K562 (cell line): Measurements from ENCODE around the gene MGST2. TPM values are rescaled to one million over a fixed set of nuclear protein-coding genes. Genes with fewer than 3 reads are reported as not detected.

Experiments
- ATAC-seq: fragments of 200-7000 bp; cut with Tn5 transposase; 3 replicates; pipeline ENCODE4 v1.9.1; 2020; ENCODE audit warnings: moderate library complexity
- BruUV-seq: library from RNA; stranded (reverse); fragments of 400-500 nt; replicated peaks from 2 replicates; lab custom pipeline; 2021; lab: Mats Ljungman, UMichigan
- CTCF ChIA-PET: fragments of 300-600 bp; formaldehyde crosslinking; extraction: SDS; loops from one replicate; lab custom pipeline; 2021; ENCODE audit warnings: low intra/inter-chr PET ratio; lab: Yijun Ruan, JAX
- POLR2A ChIA-PET: fragments of 300-600, 350-650 bp; sonication (Branson Sonifier 250); formaldehyde crosslinking; extraction: SDS; loops from one replicate; lab custom pipeline; 2021; ENCODE audit warnings: antibody characterized with exemption, inconsistent platforms; lab: Yijun Ruan, JAX
- DNase-seq, 4 experiments: peaks; one replicate each; pipeline versions ENCODE4 v3.0.0 to v3.0.0-alpha.2; 2011 to 2018; ENCODE audit warnings: low spot score in 3 of 4, mixed read lengths in 3 of 4; ENCODE audit errors: extremely low read depth in 1 of 4
- FAIRE-seq: peaks from 2 replicates; lab custom pipeline; 2011; peaks lifted over from hg19 to GRCh38; lab: Jason Lieb, UNC
- H2AFZ ChIP-seq: 2 replicates; pipeline ENCODE4 v1.6.0; 2011; ENCODE audit warnings: low read depth, low read length, control low read depth, inconsistent platforms
- H3K27ac ChIP-seq: fragments of 200-600 bp; 3 replicates; pipeline ENCODE4 v1.8.0; 2011; ENCODE audit warnings: low read depth, mild to moderate bottlenecking, control low read depth, inconsistent platforms, low read length, moderate library complexity, mixed read lengths; ENCODE audit errors: extremely low read depth
- H3K27me3 ChIP-seq, 2 experiments: fragments of 300-600 bp in 1 of 2; 2 replicates in 1 of 2; 3 replicates in 1 of 2; pipeline versions ENCODE4 v1.6.0 to v1.8.0; 2011; ENCODE audit warnings: inconsistent platforms in 2 of 2, low read length in 2 of 2, mild to moderate bottlenecking in 1 of 2, mixed read lengths in 1 of 2, moderate library complexity in 1 of 2; ENCODE audit not compliant: control insufficient read depth in 2 of 2, insufficient read depth in 2 of 2
- H3K36me3 ChIP-seq: fragments of 300-600 bp; 3 replicates; pipeline ENCODE4 v1.8.0; 2011; ENCODE audit warnings: mild to moderate bottlenecking, low read length, inconsistent platforms; ENCODE audit not compliant: control insufficient read depth, insufficient read depth
- H3K4me1 ChIP-seq, 2 experiments: fragments of 200-600 bp in 1 of 2; replicated peaks in 1 of 2; 2 replicates in 1 of 2; 3 replicates in 1 of 2; pipeline versions ENCODE4 v1.5.1 to v1.8.0; 2011; ENCODE audit warnings: inconsistent platforms in 2 of 2, low read length in 2 of 2, mild to moderate bottlenecking in 1 of 2, mixed read lengths in 1 of 2, moderate library complexity in 1 of 2; ENCODE audit not compliant: control insufficient read depth in 2 of 2, insufficient read depth in 2 of 2
- H3K4me2 ChIP-seq: 2 replicates; pipeline ENCODE4 v1.6.1; 2011; ENCODE audit warnings: low read length, control low read depth, inconsistent platforms, mixed read lengths; ENCODE audit not compliant: insufficient read depth
- H3K4me3 ChIP-seq: fragments of 200-600 bp; sonication (generic), shearing (Covaris generic); 2 replicates; pipeline ENCODE4 v1.5.1; 2016; ENCODE audit warnings: control low read depth, inconsistent platforms
- H3K79me2 ChIP-seq: fragments of 200-600 bp; 3 replicates; pipeline ENCODE4 v1.8.0; 2011; ENCODE audit warnings: low read length, inconsistent platforms; ENCODE audit not compliant: control insufficient read depth, insufficient read depth
- H3K9ac ChIP-seq, 2 experiments: 2 replicates each; pipeline versions ENCODE4 v1.6.0 to v1.6.1; 2011; ENCODE audit warnings: low read depth in 2 of 2, low read length in 2 of 2, control low read depth in 1 of 2, inconsistent platforms in 1 of 2, mild to moderate bottlenecking in 1 of 2, mixed read lengths in 1 of 2; ENCODE audit not compliant: insufficient read depth in 1 of 2
- H3K9me1 ChIP-seq: one replicate; pipeline ENCODE4 v1.6.0; 2011; ENCODE audit warnings: inconsistent platforms, mild to moderate bottlenecking, low read length, moderate library complexity; ENCODE audit not compliant: control insufficient read depth, insufficient read depth
- H3K9me3 ChIP-seq: replicated peaks from 2 replicates; pipeline ENCODE4 v1.5.1; 2011; ENCODE audit warnings: low read depth, low read length, inconsistent platforms; ENCODE audit not compliant: control insufficient read depth, insufficient read depth
- H4K20me1 ChIP-seq: replicated peaks from 2 replicates; pipeline ENCODE4 v1.6.1; 2011; ENCODE audit warnings: low read length, inconsistent platforms, mixed read lengths; ENCODE audit not compliant: control insufficient read depth, insufficient read depth
- HSF4 ChIP-seq: fragments of 250-450 bp; sonication (Bioruptor Pico); IDR thresholded peaks from 2 replicates; pipeline ENCODE4 v2.1.2; 2022; ENCODE audit warnings: mild to moderate bottlenecking, moderate library complexity, borderline replicate concordance
- PHTF2 ChIP-seq: fragments of 250-450 bp; sonication (Bioruptor Pico); IDR thresholded peaks from 2 replicates; pipeline ENCODE4 v1.5.0; 2021; ENCODE audit warnings: mild to moderate bottlenecking
- STAT5A ChIP-seq: IDR thresholded peaks from 2 replicates; pipeline ENCODE4 v1.6.1; 2012; ENCODE audit warnings: low read length, inconsistent platforms, borderline replicate concordance
- TFAP4 ChIP-seq: sonication (generic); formaldehyde crosslinking; IDR thresholded peaks from 2 replicates; pipeline ENCODE4 v1.8.0; 2022; ENCODE audit warnings: missing genetic modification reagents, mild to moderate bottlenecking, moderate library complexity, borderline replicate concordance
- ZNF121 ChIP-seq: sonication (generic); formaldehyde crosslinking; conservative IDR thresholded peaks from 2 replicates; pipeline ENCODE4 v1.8.0; 2022; ENCODE audit warnings: missing genetic modification reagents
- WGBS: fragments of 100-300 bp; shearing (Covaris generic); methylation state at CpG from one replicate; pipeline ENCODE4 v1.1.6; 2016; ENCODE audit warnings: low coverage, mixed read lengths; ENCODE audit not compliant: insufficient coverage; ENCODE audit errors: missing lambda C conversion rate; 5-methylcytosine and 5-hydroxymethylcytosine counted together
- in situ Hi-C: fragments of 300-500 bp; cut with MboI; formaldehyde crosslinking; loops from 4 replicates; pipeline ENCODE4 v1.15.0; 2018; ENCODE audit warnings: inconsistent platforms, mixed read lengths
- intact Hi-C: fragments of 100-400 bp; cut with micrococcal nuclease; formaldehyde crosslinking; loops from 2 replicates; pipeline ENCODE4 v1.14.2; 2022
- polyA plus RNA-seq, 8 experiments: library from polyadenylated mRNA; depleted of rRNA in 4 of 8; stranded (reverse) in 5 of 8; unstranded in 3 of 8; fragments of >200 nt; fragmentation: Nextera tagmentation in 2 of 8; fragmentation: Illumina TruSeq in 1 of 8; extraction: Ambion mirVana in 2 of 8; extraction: Trizol in 1 of 8; gene quantifications; 2 replicates each; pipeline versions ENCODE4 v1.2.1 to v1.2.3, GENCODE V29; 2011 to 2014; ENCODE audit warnings: inconsistent platforms in 1 of 8, missing spikeins in 1 of 8
- total RNA-seq, 7 experiments: library from RNA; depleted of rRNA in 6 of 7; stranded (reverse); fragments of >200 nt in 6 of 7; fragmentation: Illumina TruSeq in 2 of 7; extraction: Trizol in 2 of 7; gene quantifications; 2 replicates each; pipeline versions ENCODE4 v1.2.1 to v1.2.3, GENCODE V29; 2011 to 2021; ENCODE audit warnings: low replicate concordance in 1 of 7

The MGST2 gene
- total and polyA plus RNA-seq, 9 of the 15 experiments (the other 6 are each of a cell fraction or from before 2014, with no cell fraction given), result 38.7 to 115 (median 84.6) TPM

- WGBS, result 0% methylated on average over 6 of the region's 6 CpGs
- FAIRE-seq, result no peak
- Histone ChIP-seq H3K27ac (no peak overlapping the region), H3K9ac (no peak overlapping the region), H3K4me2 (no peak overlapping the region), H3K27me3 (peaks cover 19 to 44% of the 10 kb centered on the region in 2 experiments), H3K36me3 (no peaks in the 10 kb centered on the region), H3K79me2 (no peaks in the 10 kb centered on the region), H3K9me3 (no peaks in the 10 kb centered on the region), H3K4me3 (no peak overlapping the region), H3K9me1 (no peaks in the 10 kb centered on the region), H4K20me1 (no peaks in the 10 kb centered on the region; the same call in 1 of the 2 replicates), H3K4me1 (no peaks in the 10 kb centered on the region), H2AFZ (no peak overlapping the region)
- intact Hi-C loops (no loop called here), in situ Hi-C loops (no loop called here)
- ChIA-PET POLR2A (interaction anchor here (1.0 to 1.1 kb wide), 2 partner anchors 11 to 13 kb away, joined by 3 to 4 read pairs; no protein-coding TSS in a partner anchor), CTCF (no interaction called here)
- no peak for DNase-seq
- no peak for ATAC-seq
- no peak for TF ChIP-seq STAT5A
- no peak for TF ChIP-seq PHTF2 (CRISPR knock-in tag)
- no peak for TF ChIP-seq HSF4 (CRISPR knock-in tag)
- TF ChIP-seq ZNF121, result no peak
- TF ChIP-seq TFAP4 (CRISPR knock-in tag), result no peak
- no TSS peak for BruUV-seq
These were observed 79.6 kb downstream of the MGST2 start for GRCh38 chr4:139745111-139745639.
